T-helper 2 cell treated with Interferon-gamma antibody and Interleukin-4, amounts not matched to agents 100 ng/mL and 5 ng/mL, for 36 hours (primary cell): ENCODE data around the gene PLEKHG5. TPM values are rescaled to one million over a fixed set of nuclear protein-coding genes. Genes with fewer than 3 reads are reported as not detected.
"Not testable (repeated sequence)": the region's sequence is repeated elsewhere in the genome, so short reads cannot be mapped to it uniquely, and the experiment has no call there.

ENCODE experiments used
- intact Hi-C: fragments of 100-400 bp; cut with micrococcal nuclease; formaldehyde crosslinking; loops from one replicate; pipeline ENCODE4 v1.15.1; 2023
- total RNA-seq: library from RNA; stranded (reverse); gene quantifications from 2 replicates; pipeline ENCODE4 v1.2.3, GENCODE V29; 2022

The PLEKHG5 gene
- total RNA-seq, 1 donor from 2014 or later: 1.4 TPM

DNA sequence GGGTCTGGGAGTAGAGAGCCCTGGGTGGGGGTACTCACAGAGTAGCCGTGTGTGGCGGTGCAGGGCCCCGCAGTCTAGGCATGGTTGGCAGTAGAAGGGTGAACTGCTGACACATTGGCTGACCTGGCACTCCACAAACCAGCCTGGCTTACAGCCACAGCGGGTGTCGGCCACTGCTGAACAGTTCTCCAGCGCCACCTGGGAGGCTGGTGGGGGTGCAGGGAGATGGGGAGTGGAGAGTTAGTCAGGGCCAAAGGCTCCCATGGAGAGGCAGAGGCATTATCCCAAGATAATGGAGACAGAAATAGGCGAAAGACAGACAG lies 27.0 kb downstream of the PLEKHG5 start:
- intact Hi-C loops: loop anchor here (1.0 kb wide), 1 partner anchor 19 kb away; no protein-coding TSS in a partner anchor

DNA sequence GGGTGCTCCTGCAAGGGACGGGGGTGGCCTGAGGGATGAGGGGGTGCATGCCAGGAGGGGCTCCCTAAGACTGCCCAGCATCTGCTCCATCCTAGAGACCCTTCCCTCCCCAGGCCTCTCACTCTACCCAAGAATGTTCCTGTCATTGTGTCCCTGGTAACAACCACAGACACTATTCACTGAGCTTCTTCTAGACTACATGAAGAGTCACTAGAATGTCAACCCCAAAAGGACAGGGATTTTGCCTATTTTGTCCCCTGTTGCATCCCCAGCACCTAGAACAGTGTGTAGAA lies 28.4 kb downstream of the PLEKHG5 start:
- intact Hi-C loops: no loop called here

DNA sequence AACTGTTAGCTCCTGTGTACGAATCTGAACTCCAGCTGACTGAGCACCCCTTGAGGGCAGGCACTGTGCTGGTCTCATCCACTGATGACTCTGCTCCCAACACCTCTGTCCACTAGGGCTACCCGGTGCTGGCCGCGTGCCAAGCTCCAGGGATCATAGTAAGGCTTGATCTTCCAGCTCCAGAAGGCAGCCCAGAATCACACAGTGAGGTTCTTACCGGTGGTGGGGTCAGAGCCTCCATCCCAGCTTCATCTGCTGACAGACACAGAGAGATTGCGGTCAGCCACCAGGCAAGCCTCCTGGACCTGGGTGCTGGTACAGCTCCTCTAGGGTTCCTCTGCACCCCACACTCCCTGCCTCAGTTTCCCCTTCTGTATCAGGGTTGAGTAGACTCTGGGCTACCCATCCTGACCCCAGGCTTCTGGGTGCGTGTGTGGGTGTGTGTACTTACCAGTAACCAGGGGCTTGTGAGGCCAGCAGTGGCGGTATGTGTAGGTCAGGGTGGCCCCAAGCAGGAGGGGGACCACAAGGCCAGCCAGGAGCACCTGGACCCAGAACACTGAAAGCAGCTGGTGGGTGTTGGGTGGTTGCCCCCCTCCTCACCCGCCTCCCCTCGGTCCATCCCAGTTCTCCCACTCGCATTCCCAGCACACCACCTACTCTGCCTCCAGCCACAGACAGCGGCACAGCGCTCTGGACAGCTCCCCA lies 28.9 kb downstream of the PLEKHG5 start:
- intact Hi-C loops: no loop called here

DNA sequence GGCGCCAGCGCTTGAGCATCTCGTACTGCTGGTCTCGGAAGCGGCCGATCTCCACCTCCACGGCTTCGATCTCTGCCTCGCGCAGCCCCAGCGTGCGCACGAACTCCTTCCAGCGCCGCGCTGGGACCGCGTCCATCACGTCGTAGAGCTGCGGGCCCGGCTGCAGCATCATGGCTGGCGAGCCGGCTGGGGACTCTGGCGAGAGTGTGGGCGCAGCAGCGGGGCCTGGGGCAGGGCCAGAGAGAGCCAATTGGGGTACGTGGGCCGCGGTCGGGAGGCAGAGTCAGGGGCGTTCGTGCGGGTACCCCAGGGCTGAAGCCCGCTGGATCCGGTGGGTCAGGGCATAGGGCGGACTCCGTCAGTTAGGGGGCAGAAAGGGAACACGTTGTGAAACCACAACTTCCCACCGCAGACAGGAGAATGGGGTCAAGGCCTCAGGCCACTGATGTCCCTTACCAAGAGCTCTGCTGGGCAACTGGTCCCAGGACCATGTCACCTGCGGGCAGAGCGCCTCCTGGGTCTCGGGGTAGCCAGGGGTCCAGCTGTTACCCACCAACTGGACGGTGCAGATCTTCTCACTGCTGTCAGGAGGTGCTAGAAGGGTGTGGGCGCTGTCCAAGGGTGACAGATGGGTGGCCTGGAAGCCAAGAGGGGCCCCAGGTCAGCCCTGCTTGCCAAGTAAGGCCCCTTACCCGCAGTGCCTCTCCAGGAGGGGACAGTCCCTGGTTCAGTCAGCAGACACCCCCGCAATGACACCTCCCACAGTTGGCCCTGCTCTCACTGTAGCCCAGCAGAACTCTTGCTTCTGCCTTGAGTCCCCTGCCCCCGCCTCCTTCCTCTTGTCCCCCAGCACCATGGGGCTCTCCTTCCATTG lies 29.7 kb downstream of the PLEKHG5 start:
- intact Hi-C loops: no loop called here

DNA sequence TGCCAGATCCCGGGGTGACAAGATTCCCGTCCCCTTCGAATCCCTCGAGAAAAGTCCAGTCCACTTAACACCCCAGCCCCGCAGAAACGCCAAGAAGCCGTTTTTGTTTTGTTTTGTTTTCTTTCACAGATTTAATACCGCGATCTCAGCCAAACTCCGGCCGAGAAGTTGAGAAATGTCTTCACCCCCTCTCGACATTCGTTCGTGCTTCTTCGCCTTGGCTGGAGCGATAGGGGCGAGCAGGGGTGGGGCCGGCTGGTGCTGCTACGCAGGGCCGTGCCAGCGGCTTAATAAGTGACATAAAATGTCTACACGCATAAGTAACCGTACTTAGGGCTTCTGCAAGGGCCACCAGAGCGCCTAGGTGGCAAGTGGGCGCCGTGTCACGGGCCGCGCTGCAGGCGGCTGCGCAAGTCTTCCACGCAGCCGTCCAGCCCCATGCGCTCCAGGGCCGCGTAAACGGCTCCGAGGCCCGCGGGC lies 30.4 kb downstream of the PLEKHG5 start:
- intact Hi-C loops: no loop called here

DNA sequence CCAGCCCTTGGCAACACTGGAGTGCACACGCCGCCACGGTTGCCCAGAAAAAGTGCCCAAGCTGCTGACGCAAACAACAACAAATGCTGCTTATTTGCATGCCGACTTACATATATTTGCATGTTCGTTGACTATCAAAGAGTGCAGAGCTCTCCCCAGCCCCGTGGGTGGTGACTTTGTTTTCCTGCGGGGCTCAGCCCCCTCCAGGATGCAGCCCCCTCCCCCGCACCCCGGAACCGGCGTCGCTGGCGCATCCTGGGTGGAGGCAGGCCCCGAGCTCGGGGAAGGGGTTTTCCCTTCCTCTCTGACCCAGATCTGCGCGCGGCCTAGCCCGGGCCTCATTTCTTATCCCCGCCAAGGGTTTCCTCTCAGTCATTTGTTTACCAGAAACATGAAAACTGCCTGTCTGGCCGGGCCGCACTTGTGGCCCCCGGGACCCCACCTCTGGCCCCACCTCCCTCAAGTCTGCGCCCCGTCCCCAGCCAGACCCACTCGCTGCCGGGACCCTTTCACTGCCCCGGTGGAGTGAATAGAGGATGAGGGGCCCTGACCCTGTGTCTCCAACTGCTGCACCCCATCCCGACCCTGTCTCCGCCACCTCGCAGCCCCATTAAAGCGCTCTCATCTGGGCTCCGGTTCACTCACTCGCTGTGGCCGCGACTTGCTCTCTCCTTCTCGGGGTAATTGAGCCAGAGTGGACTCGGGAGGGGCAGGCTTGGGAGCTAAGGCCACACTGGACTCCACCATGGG lies 31.0 kb downstream of the PLEKHG5 start:
- intact Hi-C loops: no loop called here

DNA sequence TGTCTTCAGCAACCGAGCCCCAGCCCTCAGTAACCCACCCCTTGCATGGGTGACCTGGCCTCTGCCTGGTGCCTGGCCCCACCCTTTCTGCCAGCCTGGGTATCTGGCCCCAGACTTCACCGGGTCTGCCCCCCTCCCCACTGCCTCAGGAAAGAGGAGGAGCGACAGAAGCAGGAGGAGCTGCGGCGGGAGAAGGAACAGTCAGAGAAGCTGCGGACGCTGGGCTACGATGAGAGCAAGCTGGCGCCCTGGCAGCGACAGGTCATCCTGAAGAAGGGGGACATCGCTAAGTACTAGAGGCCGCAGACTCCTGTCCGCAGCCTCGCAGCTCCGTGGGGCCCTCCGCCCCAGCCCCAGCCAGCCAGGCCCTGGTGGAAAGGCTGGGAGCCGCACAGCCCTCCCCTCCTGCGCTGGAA lies 31.6 kb downstream of the PLEKHG5 start:
- intact Hi-C loops: loop anchor here (5.0 kb wide), 1 partner anchor 38 kb away; the partner anchor contains the start of gene ESPN

GRCh38 chr1:6456800-6457466 lies 34.5 kb downstream of the PLEKHG5 start:
- intact Hi-C loops: loop anchor here (5.0 kb wide), 1 partner anchor 35 kb away; the partner anchor contains the start of gene ESPN

DNA sequence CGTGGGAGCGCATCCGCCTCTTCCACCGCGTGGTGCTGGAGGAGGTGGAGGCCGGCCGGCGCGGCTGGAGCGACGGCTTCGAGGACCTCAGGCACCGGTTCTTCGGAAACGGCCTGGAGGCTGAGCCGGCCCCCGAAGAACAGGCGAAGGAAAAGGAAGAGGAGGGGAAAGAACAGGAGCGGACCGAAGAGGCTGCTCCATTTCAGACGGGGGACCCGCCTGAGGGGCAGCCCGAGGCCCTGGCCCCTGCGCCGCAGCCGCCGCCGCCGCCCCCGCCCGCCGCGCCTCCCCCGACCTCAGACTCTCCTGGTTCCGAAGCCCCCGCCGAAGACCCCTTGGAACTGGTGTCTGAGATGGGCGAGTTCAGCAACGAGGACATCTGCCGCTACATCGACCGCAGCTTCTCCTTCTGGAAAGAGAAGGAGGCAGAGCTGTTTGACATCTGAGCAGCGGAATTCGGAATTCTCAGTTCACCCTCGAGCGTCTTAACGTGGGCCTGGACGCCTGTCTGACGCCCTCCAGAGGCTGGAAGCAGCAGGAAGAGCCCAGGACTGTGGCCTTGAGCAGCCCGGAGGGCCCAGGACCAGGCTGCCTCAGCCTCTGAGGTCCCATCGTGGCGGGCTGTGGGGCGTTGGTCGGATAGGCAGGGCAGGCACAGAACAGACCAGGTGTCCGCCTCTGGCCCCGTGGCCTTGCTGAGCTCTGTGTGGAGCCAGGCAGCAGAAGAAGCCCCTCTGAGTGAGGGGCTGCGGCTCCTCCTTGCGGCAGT lies 35.5 kb downstream of the PLEKHG5 start:
- intact Hi-C loops: loop anchor here (5.0 kb wide), 1 partner anchor 34 kb away; the partner anchor contains the start of gene ESPN

DNA sequence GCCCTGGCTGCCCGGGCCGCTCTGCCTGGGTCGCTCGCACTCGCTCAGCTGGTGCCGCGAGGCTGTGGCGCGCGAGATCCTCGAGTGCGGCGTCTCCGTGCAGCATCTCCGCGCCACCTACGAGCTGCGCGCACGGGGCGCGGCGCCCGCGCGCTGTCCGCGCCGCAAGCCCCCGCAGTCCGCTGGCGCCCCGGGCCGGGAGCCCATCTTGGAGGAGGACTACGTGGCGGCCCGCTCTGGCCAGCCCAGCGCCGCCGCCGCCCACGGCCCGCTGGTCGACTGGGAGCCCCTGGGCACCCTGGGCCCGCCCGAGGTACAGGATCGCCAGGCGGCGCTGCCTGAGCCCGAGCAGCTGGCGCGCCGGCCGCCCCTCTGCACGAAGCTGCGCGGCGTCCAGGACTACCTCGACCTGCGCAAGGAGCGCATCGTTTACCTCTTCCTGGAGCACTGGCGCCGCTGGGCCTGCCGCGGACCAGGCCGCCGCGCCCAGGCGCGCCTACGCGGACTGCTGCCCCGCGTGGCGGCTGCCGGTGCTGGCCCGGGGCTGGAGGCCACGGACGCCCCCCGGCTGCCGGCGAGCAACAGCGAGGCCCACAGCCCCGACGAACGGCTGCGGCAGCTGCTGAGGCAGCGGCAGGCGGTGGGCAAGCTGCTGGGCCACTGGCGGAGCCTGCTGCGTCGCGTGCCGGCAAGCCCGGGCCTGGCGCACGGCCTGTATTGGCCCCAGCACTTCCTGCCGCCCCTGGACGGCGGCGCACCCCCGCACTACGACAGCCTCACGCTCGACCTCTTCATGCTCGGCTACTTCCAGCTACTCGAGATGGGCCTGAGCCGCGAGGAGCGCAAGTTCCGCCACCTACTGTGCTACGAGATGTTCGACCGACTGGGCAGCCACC lies 36.4 kb downstream of the PLEKHG5 start:
- intact Hi-C loops: loop anchor here (5.0 kb wide), 1 partner anchor 33 kb away; the partner anchor contains the start of gene ESPN

DNA sequence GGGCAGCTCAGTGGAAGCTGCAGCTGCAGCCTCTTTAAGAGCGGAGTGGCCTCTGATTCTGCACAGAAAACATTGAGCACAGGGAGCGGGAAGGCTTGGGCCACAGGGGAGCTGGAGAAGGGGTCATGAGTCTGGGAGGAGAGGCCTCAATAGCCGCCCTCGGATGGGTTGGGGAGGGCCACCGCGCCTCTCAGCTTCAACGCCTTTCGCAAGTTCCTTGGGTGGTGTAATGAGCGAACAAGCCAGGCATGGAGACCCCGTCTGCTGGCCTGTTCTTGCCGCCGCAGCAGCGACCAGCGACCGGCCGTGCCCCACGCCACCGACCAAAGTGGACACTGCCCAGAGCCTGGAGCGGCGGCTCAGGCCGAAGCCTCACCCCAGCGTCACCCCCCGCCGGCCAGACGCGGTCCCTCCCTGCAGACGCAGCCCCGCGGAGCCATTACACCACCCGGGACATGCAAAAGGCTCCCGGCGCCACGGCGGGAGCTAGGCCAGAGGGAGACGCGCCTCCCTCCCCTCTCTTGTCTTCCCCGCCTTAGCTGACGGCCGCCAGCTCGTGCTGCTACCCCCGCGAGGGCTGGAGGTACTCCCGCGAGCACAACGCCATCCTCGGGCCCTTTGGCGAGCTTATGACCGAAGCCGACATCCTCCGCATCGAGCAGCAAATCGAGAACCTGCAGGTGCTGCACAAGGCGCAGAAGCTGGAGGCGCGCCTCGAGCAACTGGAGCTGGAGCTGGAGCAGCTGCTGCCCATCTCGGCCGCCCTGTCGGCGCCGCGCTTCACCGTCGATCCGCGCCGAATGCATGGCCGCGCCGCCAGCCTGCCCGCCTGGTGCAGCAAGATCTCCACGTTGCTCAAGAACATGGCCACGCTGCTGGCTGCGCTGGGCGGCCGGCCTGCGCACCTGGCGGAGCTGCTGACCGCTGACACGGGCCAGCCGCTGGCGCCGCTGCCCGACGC lies 37.3 kb downstream of the PLEKHG5 start:
- intact Hi-C loops: not testable (repeated sequence)

DNA sequence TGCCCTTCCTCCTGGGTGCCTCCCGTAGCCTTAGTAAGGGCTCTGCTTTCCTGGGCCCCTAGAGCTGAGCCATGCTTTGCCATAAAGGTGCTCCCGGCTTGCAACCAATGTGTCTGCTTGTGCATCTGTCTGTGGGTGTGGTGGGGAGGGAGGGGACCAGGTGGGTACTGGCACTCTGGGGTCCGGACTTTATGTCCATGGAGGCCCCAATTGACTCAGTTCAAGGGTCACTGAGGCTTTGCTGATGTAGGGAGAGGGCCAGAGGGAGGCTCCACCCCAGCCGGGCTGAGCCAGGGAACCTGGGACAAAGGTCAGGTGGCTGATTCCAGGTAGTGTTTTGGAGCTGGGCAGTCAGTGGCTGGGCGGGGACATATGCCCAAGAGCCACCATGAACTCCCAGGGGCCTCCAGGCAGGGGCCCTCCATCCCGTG lies 40.5 kb downstream of the PLEKHG5 start:
- intact Hi-C loops: no loop called here

DNA sequence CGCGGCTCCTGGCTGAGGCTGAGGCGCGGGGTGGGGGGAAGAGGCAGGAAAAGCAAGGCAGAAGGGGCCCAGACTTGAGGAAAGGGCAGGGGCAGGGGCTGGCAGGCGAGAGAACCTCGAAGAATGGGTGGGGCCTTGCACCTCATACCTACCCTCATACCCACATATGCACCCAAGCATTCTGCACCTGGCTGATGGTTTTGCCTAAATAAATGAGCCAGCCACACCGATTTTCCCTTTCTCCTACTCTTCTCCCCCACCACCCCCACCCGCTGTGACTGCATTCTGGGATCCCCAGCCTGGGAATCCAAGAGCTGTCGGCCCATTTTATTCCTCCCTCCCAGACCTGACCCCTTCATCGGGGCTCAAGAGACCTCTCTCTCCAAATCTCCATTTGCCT lies 41.0 kb downstream of the PLEKHG5 start:
- intact Hi-C loops: not testable (repeated sequence)

DNA sequence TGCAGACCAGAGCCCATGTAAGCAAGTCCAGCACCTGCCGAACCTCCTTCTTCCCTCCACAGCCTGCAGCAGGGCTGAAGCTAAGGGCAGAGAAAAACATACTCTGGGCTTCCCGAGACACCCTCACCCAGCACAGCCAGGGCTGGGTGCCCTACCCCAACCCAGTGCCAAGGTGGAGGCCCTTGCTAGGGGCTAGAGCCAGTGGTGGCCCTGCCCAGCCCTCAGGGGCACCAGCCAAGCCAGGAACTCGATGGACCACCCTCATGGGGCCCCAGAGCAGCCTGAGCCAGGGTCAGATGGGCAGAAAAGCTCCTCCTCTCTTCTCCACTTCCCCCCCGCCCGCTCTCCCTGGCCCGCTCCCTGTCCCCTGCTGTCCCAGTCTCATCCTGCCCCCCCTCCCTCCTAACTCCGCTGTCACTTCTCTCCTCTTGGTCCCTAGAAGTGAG lies 41.4 kb downstream of the PLEKHG5 start:
- intact Hi-C loops: no loop called here

DNA sequence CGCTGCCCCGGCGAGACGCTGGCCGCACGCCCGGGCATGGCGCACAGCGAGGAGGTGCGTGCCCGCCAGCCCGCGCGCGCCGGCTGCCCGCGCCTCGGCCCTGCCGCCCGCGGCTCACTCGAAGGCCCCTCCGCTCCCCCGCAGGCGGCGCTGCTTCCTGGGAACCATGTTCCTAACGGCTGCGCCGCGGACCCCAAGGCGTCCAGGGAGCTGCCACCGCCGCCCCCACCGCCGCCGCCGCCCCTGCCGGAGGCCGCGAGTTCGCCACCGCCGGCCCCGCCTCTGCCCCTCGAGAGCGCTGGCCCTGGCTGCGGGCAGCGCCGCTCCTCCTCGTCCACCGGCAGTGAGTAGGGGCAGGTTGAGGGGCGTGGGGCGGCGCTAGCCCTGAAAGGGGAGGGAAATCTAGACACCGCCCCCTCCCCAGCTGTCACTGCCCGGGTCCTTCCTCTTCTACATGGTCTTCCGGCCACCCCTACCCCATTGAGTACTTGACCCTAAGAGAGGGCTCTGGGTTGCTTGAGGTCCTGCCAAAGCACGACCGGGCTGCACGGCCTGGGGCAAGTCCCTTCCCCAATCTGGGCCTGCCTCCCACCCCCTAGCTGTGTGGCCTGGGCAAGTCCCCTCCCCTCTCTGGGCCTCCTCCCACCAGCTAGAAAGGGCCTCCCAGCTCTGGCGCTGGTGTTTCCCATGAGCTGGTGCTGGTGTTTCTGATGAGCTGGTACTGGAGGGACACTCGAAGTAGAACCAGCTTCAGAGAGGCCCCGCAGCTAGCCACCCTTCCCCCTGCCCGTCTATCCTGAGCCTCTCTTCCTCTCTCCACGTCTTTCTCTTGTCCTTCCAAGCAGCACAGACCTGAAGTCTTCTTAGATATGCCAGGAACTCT lies 42.5 kb downstream of the PLEKHG5 start:
- intact Hi-C loops: no loop called here

DNA sequence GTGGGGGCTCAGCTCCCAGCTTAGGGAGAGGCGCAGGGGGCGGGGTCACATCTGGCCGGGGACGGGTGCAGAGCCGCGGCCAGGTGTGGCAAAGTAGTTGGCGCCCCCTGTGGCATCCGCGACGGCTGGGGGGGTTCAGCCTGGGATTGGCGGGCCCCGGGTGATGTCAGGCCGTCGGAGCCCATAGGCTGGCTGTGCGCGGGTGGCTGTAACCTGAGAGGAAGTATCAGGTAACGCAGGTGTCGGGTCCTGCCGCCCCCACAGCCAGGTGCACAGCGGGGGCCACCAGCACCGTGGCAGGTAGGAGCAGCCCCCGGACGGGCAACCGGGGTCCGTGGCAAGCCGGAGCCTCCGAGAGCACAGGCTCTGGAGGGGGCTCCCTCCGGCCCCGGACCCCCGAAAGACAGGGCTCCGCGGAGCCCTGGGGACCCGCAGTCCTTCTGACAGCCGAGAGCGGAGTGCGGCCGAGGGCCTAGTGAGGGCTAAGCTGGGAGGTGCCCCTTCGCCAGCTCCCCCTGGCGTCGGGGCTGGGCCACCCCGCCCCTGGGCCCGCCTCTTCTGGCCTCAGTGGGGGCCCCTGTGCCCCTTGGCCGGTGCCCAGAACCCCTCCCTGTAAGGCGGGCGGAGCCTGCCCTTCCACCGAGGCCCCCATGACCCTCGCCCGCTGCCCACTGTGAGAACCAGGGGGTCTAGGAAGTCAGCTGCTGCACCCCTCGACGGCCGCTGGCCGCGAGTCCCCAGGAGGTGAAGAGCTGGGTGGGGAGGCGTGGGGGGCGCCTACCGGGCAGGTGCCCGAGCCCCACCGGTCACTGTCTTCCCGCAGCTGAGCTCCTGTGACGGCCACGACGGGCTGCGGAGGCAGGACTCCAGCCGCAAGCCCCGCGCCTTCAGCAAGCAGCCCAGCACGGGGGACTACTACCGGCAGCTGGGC lies 43.4 kb downstream of the PLEKHG5 start:
- intact Hi-C loops: no loop called here
